GM13976 (cell line): ENCODE data around the gene RP9.

Source experiments
- DNase-seq: peaks from one replicate; pipeline ENCODE4 v3.0.0; 2012; ENCODE audit warnings: low spot score
- CTCF ChIP-seq: IDR thresholded peaks from 2 replicates; pipeline ENCODE4 v1.5.1; 2012; ENCODE audit warnings: borderline replicate concordance, mild to moderate bottlenecking; ENCODE audit not compliant: insufficient read depth; ENCODE audit errors: extremely low read depth, missing control alignments, control extremely low read depth
- in situ Hi-C: fragments of 300-500 bp; cut with MboI; formaldehyde crosslinking; loops from one replicate; pipeline ENCODE4 v1.12.0; 2022; ENCODE audit warnings: low sequenced_read_pairs, mixed read lengths, inconsistent platforms; ENCODE audit not compliant: unreplicated experiment

The RP9 gene

DNA sequence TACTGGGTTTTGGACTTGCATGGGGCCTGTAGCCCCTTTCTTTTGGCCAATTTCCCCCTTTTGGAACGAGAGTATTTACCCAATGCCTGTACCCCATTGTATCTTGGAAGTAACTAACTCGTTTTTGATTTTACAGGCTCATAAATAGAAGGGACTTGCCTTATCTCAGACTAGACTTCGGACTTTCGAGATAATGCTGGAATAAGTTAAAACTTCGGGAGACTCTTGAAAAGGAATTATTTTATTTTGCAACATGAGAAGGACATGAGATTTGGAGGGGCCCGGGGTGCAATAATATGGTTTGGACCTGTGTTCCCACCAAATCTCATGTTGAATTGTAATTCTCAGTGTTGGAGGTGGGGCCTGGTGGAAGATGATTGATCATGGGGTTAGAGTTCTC lies 38.4 kb downstream of the RP9 start:
- TF ChIP-seq CTCF: no peak
- DNase-seq: no peak
- in situ Hi-C loops: no loop called here

GRCh38 chr7:33070277-33070676 lies 38.9 kb downstream of the RP9 start:
- in situ Hi-C loops: no loop called here
- DNase-seq: no peak
- TF ChIP-seq CTCF: no peak

- in situ Hi-C loops: no loop called here
- TF ChIP-seq CTCF: no peak
- DNase-seq: no peak
These were observed 41.3 kb downstream of the RP9 start for GRCh38 chr7:33067921-33068320.

DNA sequence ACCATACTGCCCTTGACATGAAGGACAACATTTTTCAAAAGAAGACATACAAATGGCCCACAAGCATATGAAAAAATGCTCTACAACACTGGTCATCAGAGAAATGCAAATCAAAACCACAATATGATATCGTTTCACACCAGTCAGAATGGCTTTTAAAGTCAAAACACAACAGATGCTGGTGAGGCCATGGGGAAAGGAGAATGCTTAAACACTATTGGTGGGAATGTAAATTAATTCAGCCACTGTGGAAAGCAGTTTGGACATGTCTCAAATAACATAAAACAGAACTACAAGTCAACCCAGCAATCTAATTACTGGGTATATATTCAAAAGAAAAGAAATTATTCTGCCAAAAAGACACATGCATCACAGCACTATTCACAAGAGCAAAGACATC lies 42.4 kb downstream of the RP9 start:
- no peak for DNase-seq
- TF ChIP-seq CTCF: no peak
- in situ Hi-C loops: no loop called here

DNA sequence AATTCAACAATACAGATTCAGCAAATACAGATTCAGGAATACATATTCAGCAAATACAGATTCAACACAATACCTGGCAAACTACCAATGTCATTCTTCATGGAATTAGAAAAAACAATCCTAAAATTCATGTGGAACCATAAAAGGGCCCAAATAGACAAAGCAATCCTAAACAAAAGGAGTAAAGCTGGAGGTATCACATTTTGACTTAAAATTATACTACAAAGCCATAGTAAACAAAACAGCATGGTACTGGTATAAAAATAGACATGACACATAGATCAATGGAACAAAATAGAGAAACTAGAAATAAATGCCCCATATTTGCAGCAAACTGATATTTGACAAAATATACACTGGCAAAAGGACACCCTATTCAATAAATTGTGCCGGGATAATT lies 43.2 kb downstream of the RP9 start:
- DNase-seq: no peak
- in situ Hi-C loops: no loop called here
- no peak for TF ChIP-seq CTCF

- DNase-seq: peak; percentile 97
- in situ Hi-C loops: no loop called here
- no peak for TF ChIP-seq CTCF
These were observed 46.3 kb downstream of the RP9 start for GRCh38 chr7:33062782-33063443.
